Psoas muscle (tissue), 8 donors: Measurements from ENCODE around the gene DRC1. TPM values are rescaled to one million over a fixed set of nuclear protein-coding genes. Genes with fewer than 3 reads are reported as not detected.

Experiments used
- ATAC-seq, 4 donors: fragments of 200-7000 bp; cut with Tn5 transposase; one replicate each; pipeline ENCODE4 v1.9.1; 2020; ENCODE audit warnings: moderate library complexity in 3 of 4, mild to moderate bottlenecking in 2 of 4
- DNase-seq, 2 donors: peaks; one replicate each; pipeline ENCODE4 v3.0.0-alpha.2; 2020
- H3K27ac ChIP-seq: fragments of 200-600 bp; one replicate; pipeline ENCODE4 v1.8.0; 2022
- H3K27me3 ChIP-seq, 3 donors: fragments of 200-600 bp in 1 of 3; one replicate each; pipeline versions ENCODE4 v1.6.1 to v1.8.0; 2013 to 2022; ENCODE audit warnings: low read length in 2 of 3, mild to moderate bottlenecking in 2 of 3, moderate library complexity in 1 of 3; ENCODE audit not compliant: insufficient read depth in 3 of 3
- H3K36me3 ChIP-seq, 2 donors: fragments of 200-600 bp in 1 of 2; one replicate each; pipeline versions ENCODE4 v1.6.1 to v1.8.0; 2013 to 2022; ENCODE audit warnings: low read depth in 1 of 2, mild to moderate bottlenecking in 1 of 2, moderate library complexity in 1 of 2; ENCODE audit not compliant: insufficient read depth in 1 of 2
- H3K4me1 ChIP-seq: fragments of 200-600 bp; one replicate; pipeline ENCODE4 v1.8.0; 2022
- H3K4me3 ChIP-seq: fragments of 200-600 bp; one replicate; pipeline ENCODE4 v1.8.0; 2022; ENCODE audit warnings: mild to moderate bottlenecking
- H3K9me3 ChIP-seq: fragments of 200-600 bp; one replicate; pipeline ENCODE4 v1.8.0; 2022
- CTCF ChIP-seq: fragments of 200-600 bp; IDR thresholded peaks from one replicate; pipeline ENCODE4 v1.8.0; 2022; ENCODE audit warnings: antibody characterized with exemption
- WGBS, 3 donors: extraction: QIAGEN DNeasy Blood & Tissue Kit; methylation state at CpG; one replicate each; pipeline versions ENCODE4 v1.1.6 to v1.1.7; 2013; 5-methylcytosine and 5-hydroxymethylcytosine counted together
- intact Hi-C, 2 donors: fragments of 100-400 bp; cut with DNase I; formaldehyde crosslinking; loops; one replicate each; pipeline versions ENCODE4 v1.11.0 to v1.14.2; 2022
- polyA plus RNA-seq, 3 donors: library from polyadenylated mRNA; stranded (reverse); fragments of 200-250 nt; gene quantifications; one replicate each; pipeline ENCODE4 v1.2.3, GENCODE V29; 2013
- total RNA-seq, 4 donors: library from RNA; stranded (reverse); fragmentation: NEBNext Ultra II Directional in 2 of 4; extraction: Animal tissue kit (Norgen Biotek cat#: 25700) in 2 of 4; gene quantifications; one replicate each; pipeline versions ENCODE4 v1.2.1 to v1.2.4, GENCODE V29; 2021 to 2023
- donor health status: healthy with polysubstance abuse.
- donor health status: DM: no; HTN: no; CAD: no; lungs with moderate emphysema.
- donor health status: Bipolar disorder and iron deficiency.
- donor health status: healthy.
- donor health status: DM: yes; HTN: yes; CAD: no.
- donor health status: DM: no; HTN: no; CAD: no.
- donor health status: DM: no; HTN: no; CAD: no.
- donor health status: DM: yes; HTN: yes; CAD: no.

Gene DRC1
- total and polyA plus RNA-seq, 7 donors, result 0.04 to 0.15 (median 0.08) TPM; not detected in 3

- Histone ChIP-seq H3K36me3 (no peaks in the 10 kb centered on the region), H3K9me3 (no peaks in the 10 kb centered on the region), H3K27ac (peak overlapping the region; percentile 42), H3K27me3 (no peaks in the 10 kb centered on the region), H3K4me3 (no peak overlapping the region), H3K4me1 (peaks cover 30% of the 10 kb centered on the region)
- intact Hi-C loops, result no loop called here
- no peak for TF ChIP-seq CTCF
- DNase-seq (no peak), ATAC-seq (peak in 3 of 4 donors; percentile 48 to 69 (median 67))
- WGBS, 3 donors, result 31 to 59% (median 43%) methylated on average over 3 of the region's 3 CpGs
Measured at GRCh38 chr2:26481706-26482105, 80.0 kb downstream of the DRC1 start.

GRCh38 chr2:26482211-26483026 is 80.7 kb downstream of the DRC1 start:
- Histone ChIP-seq H3K27me3 (no peaks in the 10 kb centered on the region), H3K27ac (peak overlapping the region; percentile 42), H3K9me3 (no peaks in the 10 kb centered on the region), H3K36me3 (no peaks in the 10 kb centered on the region), H3K4me1 (peaks cover 30% of the 10 kb centered on the region), H3K4me3 (no peak overlapping the region)
- TF ChIP-seq CTCF, result no peak
- ATAC-seq (no peak), DNase-seq (peak in 1 of 2 donors; percentile 4)
- 84 to 88% (median 86%) methylated on average over 30 of the region's 30 CpGs for WGBS, 3 donors
- intact Hi-C loops, result no loop called here

DNA sequence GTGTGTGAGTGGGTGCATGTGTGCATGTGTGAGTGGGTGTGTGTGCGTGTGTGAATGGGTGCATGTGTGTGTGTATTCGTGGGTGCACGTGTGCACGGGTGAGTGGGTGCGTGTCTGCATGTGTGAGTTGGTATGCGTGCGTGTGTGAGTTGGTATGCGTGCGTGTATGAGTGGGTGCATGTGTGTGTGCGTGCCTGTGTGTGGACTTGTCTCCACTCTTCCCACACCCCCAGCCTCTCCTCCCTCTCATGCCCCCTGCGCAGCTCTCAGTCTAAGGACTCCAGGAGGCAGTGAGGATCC is 81.3 kb downstream of the DRC1 start:
- Histone ChIP-seq H3K36me3 (no peaks in the 10 kb centered on the region), H3K4me1 (peaks cover 30% of the 10 kb centered on the region), H3K27me3 (no peaks in the 10 kb centered on the region), H3K4me3 (no peak overlapping the region), H3K27ac (no peak overlapping the region), H3K9me3 (no peaks in the 10 kb centered on the region)
- TF ChIP-seq CTCF, result no peak
- 86 to 93% (median 88%) methylated on average over 11 of the region's 11 CpGs for WGBS, 3 donors
- intact Hi-C loops, result no loop called here
- DNase-seq (peak in 1 of 2 donors; percentile 6), ATAC-seq (no peak)

DNA sequence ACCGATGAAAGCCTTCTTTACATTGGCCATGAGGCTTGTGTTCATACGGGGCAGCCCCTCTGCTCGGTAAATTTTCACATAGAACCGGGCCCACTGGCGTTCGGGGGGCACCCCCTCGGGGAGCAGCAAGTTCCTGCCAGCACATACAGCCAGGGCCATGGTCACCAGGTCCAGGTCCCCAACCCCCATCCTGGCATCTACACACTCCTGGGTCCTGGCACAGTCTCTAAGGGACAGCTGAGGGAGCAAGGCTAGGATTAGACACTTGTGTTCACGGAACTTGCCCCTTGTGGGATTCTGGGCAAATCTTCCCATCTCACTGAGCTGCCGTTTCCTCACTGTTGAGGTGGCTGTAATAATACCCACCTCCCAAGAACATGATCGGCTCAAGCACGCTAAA is 81.8 kb downstream of the DRC1 start:
- no peaks in the 10 kb centered on the region for H3K36me3 ChIP-seq
- H3K4me3 ChIP-seq, result peak overlapping the region; percentile 28
- no peaks in the 10 kb centered on the region for H3K27me3 ChIP-seq
- ATAC-seq, result peak; percentile 79 to 86 (median 84)
- WGBS, 3 donors, result 29 to 37% (median 32%) methylated on average over 11 of the region's 11 CpGs
- no peaks in the 10 kb centered on the region for H3K9me3 ChIP-seq
- H3K4me1 ChIP-seq, result peaks cover 30% of the 10 kb centered on the region
- peak in 1 of 2 donors; percentile 19 for DNase-seq
- H3K27ac ChIP-seq, result peak overlapping the region; percentile 73
- intact Hi-C loops, result no loop called here
- TF ChIP-seq CTCF, result no peak
